EL (cell line): Measurements from ENCODE around the gene CPZ.
"Not testable (repeated sequence)": the region's sequence is repeated elsewhere in the genome, so short reads cannot be mapped to it uniquely, and the experiment has no call there.

ENCODE experiments used
- DNase-seq: peaks from one replicate; pipeline ENCODE4 v3.0.0-alpha.2; 2016

The CPZ gene

DNA sequence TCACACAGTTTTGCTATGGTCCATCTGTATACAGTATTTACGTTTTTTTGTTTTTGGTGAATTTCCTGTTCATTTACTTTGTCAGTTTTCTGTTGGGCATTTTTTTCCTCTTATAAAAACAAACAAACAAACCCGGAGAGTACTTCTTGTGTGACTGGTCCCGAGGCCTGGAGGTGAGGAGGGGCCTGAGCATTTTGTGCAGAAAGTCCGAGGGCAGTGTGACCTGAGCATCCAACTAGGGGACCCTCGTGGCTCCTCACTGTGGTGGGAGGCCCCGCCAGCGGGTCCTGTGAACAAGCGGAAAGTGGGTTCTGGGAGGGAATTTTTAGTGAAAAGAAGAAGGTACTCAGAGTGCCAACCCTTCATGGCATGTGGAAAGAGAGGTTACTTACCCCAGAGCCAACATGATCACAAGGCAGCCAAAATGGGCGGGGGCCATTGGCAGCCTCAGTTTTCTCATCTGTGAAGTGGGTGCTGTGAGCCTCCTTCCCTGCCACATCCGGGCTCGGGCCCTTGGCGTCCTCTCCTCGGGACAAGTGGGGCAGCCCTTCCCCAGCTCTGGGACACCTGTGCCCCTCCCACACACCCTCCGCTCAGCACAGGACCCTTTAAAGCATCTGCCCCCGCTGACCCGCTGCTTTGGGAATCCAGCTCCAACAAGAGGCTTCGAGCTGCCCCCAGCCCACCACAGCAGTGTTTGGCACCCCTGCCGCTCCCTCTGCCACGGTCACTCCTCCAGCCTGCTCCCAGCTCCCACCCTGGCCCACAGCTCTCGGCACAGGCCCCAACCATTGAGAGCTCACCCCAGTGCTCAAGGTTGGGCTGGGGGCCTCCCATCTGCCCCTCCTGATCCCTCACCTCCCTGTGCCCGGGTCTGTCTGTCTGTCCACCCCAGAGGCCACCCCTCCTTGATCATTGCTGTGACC is 35.2 kb upstream of the CPZ start:
- no peak for DNase-seq

DNA sequence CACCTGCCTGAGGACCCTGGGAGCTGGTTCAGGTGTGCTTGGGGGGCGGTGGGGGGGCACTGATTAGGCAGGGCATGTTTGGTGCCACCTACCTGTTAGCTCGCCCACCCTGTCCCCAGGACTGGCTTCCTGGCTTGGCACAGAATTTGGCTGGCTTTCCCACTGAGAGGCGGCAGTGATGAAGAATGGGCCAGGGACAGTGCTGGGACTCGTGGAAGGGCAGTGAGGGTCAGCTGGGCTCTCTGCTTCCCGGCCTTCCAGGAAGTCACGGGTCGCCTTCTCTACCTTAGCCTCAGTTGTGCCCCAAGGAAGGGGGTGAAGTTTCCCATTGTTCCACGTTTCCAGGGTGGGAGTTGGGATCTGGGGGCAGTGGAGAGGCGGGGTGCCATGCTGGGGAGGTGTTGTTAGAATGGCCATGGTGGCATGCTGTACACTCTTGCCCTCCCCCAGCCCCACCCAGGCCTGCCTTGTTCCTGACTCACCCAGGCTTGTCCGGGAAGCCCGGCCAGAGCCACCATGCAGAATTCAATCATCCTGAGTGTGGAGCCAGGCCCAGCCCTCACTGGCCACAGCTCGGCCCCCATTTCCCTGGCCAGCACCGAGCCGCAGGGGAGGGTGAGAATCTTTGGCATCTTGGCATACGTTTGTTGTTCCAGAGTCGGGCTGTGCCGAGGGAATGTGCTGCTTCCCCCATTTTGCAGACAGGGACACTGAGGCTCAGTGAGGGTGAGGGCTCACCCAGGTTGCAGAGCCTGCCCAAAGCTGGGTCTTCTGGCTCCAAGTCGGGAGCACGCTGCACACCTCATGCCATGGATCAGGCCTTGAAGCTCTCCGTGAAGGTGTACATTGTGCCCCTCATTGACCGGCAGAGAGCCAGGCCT is 34.2 kb upstream of the CPZ start:
- peak; percentile 78 for DNase-seq

DNA sequence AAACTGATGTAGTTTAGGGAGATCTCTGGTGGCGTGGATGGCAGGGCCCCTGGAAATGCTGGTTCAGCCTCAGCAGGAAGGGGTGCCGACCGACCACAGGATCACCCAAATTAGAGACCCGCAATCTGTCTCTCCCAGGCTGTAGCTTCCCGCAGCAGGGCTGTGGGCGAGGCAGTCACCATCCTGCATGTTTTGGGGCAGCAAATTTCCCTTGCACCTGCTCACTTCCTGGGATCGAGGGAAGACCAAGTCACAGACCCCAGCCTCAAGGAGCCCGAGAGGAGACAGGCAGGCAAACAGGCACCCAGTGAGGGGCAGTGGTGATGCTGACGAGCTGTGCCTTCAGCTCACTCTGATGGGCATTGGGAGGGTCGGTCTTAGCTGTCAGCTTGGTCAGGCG is 33.6 kb upstream of the CPZ start:
- DNase-seq, result no peak

DNA sequence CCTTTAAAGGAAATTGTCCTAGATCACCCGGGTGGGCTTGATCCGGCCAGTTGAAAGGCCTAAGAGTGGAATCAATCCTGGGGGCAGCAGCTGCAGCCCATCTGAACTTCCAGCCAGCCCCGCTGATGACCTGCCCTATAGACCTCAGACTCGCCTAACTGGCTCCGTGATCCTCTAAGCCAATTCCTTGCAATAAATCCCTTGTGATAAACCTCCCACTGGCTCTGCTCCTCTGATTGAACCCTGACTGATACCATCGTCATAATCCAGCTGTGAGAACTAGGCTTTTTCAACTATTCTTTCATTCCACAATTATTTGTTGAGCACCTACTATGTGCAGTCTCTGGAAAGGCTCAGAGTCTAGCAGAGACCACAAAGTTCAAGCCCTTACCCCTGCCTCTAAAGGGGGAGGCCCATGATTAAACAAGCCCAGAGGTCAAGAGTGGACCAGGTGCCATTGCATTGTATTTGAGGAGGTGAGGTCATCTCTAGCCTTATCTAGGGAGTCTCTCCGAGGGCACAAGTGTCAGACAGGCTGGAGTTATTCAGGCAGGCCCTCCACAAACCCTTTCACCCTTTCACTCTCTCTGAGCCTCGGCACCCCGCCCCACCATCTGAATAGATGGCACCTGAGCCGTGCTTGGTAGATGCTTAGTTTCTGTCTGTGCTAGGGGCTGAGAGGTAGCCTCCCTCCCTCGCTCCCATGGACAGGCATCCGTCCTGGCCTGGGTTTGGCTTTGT is 32.9 kb upstream of the CPZ start:
- no peak for DNase-seq

DNA sequence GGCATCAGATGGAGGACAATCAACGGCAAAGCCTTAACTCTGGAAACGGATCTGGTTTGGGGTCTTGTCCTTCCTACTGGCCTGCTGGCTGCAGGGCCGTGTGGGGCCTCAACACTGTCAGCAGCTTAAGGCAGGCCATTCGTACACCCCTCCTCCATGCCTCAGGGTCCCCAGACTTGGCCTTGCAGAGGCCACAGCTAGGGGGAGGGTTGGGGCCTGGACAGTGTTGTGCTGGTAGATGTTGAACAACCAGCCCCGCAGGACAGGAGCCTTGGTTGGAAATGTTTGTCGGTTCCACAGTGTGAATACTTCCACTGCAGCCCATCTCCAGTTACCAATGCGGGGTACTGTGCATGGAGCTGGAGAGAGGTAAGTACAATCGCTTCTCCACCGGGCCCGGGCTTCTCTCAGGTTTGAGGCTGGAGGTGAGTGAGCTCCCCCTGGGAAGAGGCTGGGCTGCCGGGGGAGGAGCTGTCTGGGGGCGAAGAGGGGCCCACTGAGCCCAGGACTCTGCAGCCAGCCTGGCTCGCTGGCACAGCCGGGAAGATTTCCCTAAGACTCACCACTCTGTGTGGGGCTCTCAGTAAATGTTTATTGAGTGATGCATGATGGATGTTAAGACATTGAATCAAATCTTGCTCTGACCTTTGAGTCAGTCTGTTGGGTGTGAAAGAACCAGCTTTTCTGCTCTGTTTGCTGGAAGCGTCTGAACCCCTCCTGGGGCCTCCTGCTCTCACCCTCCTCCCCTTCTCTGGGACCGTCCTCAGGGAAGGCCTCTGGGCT is 32.1 kb upstream of the CPZ start:
- DNase-seq, result peak; percentile 53

DNA sequence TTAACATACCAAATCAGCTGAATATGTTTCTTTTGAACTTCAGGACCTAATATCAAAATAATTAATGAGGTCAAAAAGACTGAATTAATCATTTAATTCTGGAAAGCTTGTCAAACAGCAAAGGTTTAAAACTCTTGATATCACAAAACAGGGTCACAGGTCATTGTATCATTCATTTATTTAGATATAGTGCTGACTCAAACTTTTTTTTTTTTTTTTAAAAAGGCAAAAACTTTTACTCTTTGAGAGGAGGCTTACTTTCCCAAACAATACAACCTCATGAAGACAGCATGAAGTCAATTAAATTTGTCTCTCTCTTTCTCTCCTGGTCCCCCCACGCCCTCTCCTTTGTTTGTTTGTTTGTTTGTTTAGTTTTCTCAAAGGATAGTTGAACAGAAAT is 28.0 kb upstream of the CPZ start:
- DNase-seq, result no peak

DNA sequence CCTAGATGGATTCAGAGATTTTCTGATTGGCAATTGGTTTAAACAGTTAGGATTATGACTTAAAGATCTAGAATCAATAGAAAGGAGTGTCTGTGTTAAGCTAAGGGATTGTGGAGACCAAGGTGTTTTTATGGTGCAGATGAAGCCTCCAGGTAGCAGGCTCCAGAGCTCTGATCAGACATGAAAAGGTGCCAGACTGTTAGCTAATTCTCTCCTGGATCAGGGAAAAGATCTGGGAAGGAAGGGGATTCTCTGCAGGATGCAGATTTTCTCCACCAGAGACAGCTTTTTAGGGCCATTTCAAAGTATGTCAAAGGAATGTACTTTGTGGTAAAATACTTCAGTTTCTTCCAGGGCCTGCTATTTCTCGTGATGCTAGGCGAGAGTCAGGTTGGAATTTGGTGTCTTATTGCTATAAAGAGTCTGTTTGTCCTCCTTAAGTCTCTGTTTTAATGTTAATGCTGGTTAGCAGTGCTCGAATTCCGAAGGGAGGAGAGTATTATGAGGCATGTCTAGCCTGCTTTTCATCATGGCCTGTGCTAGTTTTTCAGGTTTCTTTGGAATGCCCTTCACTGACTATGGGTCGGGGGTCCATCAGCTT is 24.4 kb upstream of the CPZ start:
- DNase-seq, result no peak

DNA sequence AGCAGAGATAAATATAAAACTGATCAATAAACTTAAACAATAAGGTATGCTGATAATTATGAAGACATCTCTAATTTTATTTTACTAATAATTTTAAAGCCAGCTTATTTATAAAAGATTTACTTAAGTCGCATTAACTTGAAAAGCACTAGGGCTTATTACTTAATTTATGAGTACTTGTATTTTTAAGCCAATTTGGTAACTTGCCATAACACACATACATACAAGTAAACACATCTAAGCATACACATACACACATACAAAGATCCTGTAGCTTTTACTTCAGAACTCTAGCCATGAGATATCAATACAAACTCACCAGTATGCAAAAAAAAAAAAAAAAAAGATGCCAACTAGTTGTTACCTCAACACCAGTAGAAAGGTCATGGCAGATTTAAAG is 22.4 kb upstream of the CPZ start:
- DNase-seq, result no peak

DNA sequence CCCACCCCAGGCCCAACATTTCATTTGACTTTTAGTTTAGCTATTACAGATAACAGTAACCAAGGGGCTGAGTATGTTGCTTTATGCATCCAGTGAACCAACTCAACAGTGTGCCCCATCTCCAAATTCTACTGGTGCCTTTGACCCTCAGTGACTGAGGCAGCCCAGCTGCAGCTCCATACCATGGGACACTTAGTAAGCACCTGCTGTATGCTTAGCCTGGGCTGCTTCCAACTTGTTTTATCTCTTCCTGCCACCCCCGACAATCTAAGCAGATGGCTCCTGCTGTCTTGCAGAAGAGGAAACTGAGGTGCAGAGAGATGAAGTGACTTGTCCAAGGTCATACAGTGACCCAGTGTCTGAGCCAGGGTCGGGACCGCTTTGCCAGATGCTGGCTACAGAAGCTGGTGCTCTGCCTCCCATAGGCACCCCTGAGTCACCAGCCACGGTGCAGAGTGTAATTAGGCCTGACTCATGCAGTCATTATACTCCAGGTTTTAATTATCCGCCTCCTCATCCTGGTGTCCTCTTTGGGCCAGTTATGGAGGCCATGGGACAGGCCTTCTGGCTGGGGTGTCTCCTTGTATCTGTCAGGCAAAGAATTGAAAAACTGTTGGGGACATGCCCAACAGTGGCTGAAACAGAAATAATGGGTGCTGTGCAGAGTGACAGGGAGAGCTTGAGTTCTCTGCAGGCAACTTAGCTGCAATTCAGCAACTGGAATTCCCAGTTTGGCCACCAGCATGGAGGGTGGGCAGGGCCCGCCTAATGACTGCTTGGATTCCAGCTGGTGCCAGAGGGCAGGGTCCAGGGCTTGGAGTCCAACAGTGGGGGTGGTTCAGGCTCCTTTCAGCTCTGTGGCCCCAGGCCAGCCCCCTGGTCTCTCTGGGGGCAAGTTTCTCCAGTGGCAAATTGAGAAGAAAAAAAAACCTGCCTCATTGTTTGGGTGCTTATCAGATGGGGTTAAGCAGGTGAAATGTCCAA is 20.6 kb upstream of the CPZ start:
- no peak for DNase-seq

DNA sequence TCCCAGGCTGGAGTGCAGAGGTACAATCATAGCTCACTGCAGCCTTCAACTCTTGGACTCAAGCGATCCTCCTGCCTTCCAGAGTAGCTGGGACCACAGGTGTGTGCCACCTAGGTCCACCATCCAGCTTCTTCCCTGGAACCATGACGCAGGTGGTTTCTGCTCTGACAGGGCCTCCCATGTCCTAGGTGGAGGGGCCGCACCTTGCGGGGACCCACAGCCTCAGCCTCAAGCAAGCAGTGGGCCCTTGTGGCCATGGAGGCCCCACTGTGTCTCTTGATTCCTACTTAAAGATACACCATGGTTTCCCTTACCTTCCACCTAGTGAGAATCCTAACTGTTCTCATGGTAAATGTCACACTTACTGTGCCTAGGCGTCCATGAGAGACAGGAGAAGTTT is 19.3 kb upstream of the CPZ start:
- no peak for DNase-seq

DNA sequence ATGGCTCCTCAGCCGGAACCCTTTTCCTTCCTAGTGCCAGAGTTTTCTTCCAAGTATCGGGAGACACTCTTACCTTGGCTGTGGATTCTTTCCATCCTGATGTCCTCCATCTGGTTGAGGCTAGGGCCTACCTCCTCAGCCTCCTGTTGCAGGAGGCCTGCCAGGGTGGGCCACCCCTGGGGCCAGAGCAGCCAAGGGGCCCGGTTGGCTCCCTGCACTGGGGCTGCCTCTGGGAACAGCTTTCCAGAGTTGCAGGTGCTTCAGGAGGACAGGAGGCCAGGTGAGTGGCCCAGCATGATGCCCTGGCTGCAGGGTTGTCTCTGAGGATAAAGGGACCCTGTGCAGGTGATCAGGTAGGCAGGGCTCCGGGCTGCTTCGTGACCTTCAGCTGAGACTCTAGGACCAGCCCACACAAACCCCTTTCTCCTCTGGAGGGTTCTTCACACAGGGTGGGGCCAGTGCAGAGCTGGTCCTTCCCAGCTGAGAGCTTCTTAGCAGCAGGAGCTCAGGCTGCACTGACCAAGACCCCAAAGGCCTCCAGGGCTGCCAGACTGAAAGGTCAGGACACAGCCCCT is 17.7 kb upstream of the CPZ start:
- DNase-seq, result no peak

DNA sequence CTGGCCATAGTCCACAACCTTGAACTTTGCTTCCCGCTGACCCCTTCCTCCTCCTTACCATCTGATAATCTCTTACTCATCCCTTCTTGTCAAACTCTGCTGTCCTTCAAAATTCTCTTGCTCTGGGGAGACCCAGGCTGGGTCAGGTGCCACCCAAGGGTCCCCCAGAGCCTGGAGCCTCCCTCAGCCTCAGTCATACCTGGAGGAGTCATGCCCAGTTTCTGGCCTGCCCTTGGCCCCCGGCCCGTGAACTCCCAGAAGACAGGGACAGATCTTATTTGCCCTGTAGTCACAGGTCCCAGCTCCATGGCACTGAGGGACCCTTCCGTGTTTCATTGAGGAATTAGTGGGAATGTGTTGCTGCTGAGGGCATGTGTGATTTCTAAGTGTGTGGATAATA is 17.1 kb upstream of the CPZ start:
- DNase-seq, result no peak

DNA sequence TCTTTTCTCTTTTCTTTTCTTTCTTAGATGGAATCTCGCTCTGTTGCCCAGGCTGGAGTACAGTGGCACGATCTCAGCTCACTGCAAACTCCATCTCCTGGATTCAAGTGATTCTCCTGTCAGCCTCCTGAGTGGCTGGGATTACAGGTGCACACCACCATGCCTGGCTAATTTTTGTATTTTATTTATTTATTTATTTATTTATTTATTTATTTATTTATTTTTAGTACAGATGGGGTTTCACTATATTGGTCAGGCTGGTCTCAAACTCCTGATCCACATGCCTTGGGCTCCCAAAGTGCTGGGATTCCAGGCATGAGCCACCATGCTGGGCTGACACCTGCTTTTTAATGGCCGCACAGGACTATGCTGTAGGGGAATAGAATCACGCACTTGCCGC is 16.0 kb upstream of the CPZ start:
- DNase-seq, result not testable (repeated sequence)

DNA sequence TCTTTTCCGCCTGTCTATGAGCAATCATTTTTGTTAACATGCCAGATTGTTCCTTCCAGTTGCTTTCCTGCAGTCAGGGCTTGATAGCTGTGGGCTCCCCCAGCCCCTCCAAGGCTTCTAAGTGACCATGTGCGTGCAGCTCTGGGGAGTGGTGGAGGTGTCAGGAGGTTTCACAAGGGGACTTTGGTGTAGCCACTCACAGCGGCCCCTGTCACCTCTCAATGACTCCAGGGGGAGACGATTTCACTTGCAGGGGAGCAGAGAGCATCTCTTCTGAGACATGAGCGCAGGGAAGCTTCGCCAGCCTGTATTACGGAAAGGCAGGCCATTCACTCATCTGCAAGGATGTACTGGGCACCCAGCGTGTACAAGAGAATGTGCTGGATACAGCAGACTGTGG is 15.5 kb upstream of the CPZ start:
- no peak for DNase-seq

DNA sequence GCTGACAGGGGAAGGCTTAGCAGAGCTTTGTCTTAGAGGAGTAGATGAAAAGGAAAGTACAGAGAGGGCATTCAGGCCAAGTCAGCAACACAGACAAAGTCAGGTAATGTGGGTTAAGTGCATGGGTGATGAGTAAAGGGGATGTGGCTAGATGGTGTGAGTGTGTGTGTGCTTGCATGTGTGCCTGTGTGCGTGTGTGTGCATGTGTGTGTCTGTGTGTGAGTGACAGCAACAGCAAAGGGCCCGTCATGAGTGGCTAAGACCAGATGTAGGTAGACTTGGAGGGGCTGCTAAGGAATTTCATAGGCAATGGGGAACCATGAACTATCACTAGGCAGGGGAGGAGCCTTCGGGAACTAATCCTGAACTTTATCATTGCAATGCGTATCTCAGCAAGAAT is 14.6 kb upstream of the CPZ start:
- DNase-seq, result no peak

DNA sequence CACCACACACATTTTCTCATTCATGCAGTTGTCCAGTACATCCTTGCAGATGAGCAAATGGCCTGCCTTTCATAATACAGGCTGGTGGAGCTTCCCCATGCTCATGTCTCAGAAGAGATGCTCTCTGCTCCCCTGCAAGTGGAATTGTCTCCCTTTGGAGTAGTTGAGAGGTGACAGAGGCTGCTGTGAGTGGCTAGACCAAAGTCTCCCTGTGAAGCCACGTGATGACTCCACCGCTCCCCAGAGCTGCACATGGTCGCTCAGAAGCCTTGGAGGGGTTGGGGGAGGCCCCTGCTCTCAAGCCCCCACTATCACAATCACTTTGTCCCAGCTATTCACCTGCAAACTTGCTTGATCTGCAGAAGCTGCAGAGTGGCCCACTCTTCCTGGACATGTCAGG is 13.8 kb upstream of the CPZ start:
- no peak for DNase-seq

DNA sequence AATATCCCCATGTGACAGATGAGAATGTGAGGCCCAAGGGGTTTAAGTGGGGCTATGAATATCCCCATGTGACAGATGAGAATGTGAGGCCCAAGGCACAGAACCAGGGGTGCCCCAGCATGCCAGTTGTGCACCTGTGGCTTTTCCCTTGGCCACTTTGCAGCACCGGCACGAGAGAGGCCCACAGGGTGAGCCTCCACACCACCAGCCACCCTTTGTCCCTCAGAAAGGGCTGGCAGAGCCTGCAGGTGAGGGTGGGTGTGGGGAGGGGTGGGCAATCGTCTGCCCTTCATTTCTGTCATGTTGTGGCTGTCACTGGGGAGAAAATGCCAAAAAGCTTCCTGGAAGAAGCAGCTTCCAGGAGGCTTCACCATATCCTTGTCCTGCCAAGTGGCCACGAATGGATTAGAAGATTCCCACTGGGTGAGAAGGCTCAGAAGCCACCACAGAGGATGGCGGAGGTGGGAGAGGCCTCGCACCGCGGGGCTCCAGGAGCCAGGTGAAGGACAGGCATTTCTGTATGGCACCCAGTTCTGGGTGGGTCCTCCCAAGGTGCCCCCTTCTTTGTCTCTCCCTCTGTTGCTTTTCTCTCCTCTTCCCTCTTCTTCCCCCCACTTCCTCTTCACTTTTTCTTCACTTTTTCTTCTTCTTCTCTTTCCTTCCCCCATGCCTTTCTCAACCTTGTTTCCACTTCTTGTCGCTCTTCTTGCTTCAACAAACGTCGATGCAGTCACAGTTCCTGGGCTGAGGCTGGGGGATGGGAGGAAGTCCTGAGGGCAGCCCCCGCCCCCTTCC is 12.8 kb upstream of the CPZ start:
- no peak for DNase-seq

DNA sequence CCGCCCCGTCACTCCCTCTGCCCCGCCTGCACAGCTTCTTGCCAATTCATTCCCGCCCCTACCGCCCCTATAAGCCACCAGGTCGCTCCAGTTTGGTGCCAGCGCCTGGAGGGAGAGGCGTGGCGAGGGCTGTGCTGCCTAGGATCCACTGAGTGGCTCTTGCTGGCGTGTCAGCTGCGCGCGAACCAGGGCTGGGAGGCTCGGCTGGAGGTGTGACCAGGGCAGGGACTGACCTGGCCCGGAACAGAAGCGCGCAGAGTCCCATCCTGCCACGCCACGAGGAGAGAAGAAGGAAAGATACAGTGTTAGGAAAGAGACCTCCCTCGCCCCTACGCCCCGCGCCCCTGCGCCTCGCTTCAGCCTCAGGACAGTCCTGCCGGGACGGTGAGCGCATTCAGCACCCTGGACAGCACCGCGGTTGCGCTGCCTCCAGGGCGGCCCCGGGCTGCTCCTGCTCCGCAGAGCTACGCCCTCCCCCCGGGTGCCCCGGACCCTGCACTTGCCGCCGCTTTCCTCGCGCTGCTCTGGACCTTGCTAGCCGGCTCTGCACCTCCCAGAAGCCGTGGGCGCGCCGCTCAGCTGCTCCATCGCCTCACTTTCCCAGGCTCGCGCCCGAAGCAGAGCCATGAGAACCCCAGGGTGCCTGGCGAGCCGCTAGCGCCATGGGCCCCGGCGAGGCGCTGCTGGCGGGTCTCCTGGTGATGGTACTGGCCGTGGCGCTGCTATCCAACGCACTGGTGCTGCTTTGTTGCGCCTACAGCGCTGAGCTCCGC is 12.1 kb upstream of the CPZ start, which contains the start of gene GPR78:
Gene GPR78, plus strand, starts transcription at position 72 of the 773 bp plus-strand sequence. Its CDS starts 591 bp downstream, at position 663.
- peak; percentile 49 for DNase-seq
